Naive thymus-derived CD8-positive, alpha-beta T cell (primary cell): ENCODE data around the gene H6PD. TPM values are rescaled to one million over a fixed set of nuclear protein-coding genes. Genes with fewer than 3 reads are reported as not detected.
A peak's percentile ranks its signal among the peaks of the same experiment; 100 is the strongest.

ENCODE experiments used
- ATAC-seq, 2 donors: fragments of 150-1000 bp; cut with Tn5 transposase in 1 of 2; sonication (Bioruptor Pico), chemical (Tn5 transposase) in 1 of 2; 1 replicate in 1 of 2; 2 replicates in 1 of 2; pipeline ENCODE4 v1.10.0; 2021; ENCODE audit warnings: mild to moderate bottlenecking in 2 of 2, moderate library complexity in 2 of 2
- POLR2A ChIA-PET: fragments of 350-600 bp; sonication (Branson Sonifier 250); formaldehyde crosslinking; loops from one replicate; lab custom pipeline; 2021; ENCODE audit warnings: antibody characterized with exemption; lab: Charles Lee
- DNase-seq, 10 donors: peaks; one replicate each; pipeline versions ENCODE4 v3.0.0 to v3.0.0-alpha.2; 2020 to 2022
- H3K27ac Mint-ChIP-seq, 10 donors: one replicate each; pipeline ENCODE4 v1.8.0; 2020 to 2022; ENCODE audit warnings: mild to moderate bottlenecking in 10 of 10, mixed read lengths in 10 of 10, moderate library complexity in 4 of 10, inconsistent platforms in 1 of 10
- H3K27me3 Mint-ChIP-seq, 5 donors: one replicate each; pipeline ENCODE4 v1.8.0; 2021 to 2022; ENCODE audit warnings: mixed read lengths in 5 of 5
- H3K36me3 Mint-ChIP-seq, 3 donors: one replicate each; pipeline ENCODE4 v1.8.0; 2020 to 2022; ENCODE audit warnings: mixed read lengths in 3 of 3, mild to moderate bottlenecking in 2 of 3, inconsistent platforms in 1 of 3
- H3K4me1 Mint-ChIP-seq, 4 donors: one replicate each; pipeline ENCODE4 v1.8.0; 2021 to 2022; ENCODE audit warnings: mixed read lengths in 4 of 4
- H3K4me3 Mint-ChIP-seq, 10 donors: one replicate each; pipeline ENCODE4 v1.8.0; 2020 to 2022; ENCODE audit warnings: mild to moderate bottlenecking in 10 of 10, mixed read lengths in 10 of 10, moderate library complexity in 6 of 10, inconsistent platforms in 1 of 10
- H3K9me3 Mint-ChIP-seq, 9 donors: one replicate each; pipeline ENCODE4 v1.8.0; 2020 to 2022; ENCODE audit warnings: mixed read lengths in 9 of 9, mild to moderate bottlenecking in 3 of 9, inconsistent platforms in 1 of 9, moderate library complexity in 1 of 9
- polyA plus RNA-seq, 3 donors: library from polyadenylated mRNA; unstranded; fragments of 300-500 nt; fragmentation: Illumina TruSeq; gene quantifications; one replicate each; pipeline ENCODE4 v1.2.3, GENCODE V29; 2021
- total RNA-seq, 8 experiments: library from RNA in 2 of 8; stranded (reverse) in 2 of 8; gene quantifications; one replicate each; pipeline ENCODE4 v1.2.3 and lab custom pipeline; 2021 to 2026

H6PD gene
- total and polyA plus RNA-seq, 5 experiments from 2014 or later, result 8.5 to 18.9 (median 14.9) TPM

DNA sequence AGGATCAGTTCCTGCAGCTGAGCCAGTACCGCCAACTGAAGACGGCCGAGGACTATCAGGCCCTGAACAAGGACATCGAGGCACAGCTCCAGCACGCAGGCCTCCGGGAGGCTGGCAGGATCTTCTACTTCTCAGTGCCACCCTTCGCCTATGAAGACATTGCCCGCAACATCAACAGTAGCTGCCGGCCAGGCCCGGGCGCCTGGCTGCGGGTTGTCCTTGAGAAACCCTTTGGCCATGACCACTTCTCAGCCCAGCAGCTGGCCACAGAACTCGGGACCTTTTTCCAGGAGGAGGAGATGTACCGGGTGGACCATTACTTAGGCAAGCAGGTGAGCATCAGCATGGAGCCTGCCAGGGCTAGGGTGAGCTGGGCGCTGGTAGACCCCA is 10.7 kb downstream of the H6PD start:
- Mint-ChIP-seq H3K36me3 (peaks cover 0 to 34% (median 6%) of the 10 kb centered on the region in 3 donors), H3K27ac (peak overlapping the region in 1 of 10 donors; percentile 57), H3K4me1 (peaks cover 19 to 43% (median 36%) of the 10 kb centered on the region in 4 donors), H3K9me3 (no peaks in the 10 kb centered on the region), H3K4me3 (no peak overlapping the region), H3K27me3 (no peaks in the 10 kb centered on the region)
- POLR2A ChIA-PET, result interaction anchor here (1.5 kb wide), 1 partner anchor 11 kb away, joined by 3 read pairs; the partner anchor contains the start of gene H6PD
- DNase-seq (peak in 1 of 10 donors; percentile 45), ATAC-seq (no peak)

DNA sequence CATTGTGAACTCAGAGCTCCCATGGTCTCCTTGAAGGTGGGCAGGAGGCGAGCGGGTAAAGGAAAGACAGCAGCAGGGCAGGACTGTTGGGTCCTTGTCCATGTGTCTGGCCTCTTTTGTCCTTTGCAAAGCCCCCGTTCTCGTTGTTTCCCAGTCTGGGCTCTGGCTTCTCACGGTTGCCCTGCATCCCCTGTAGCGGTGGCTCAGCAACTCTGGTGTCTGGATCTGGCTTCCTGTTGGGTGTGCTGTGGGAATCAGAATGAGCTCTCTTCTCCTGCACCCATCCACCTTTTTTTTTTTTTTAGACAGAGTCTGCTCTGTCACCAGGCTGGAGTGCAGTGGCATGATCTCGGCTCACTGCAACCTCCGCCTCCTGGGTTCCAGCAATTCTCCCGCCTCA is 11.1 kb downstream of the H6PD start:
- Mint-ChIP-seq H3K27me3 (no peaks in the 10 kb centered on the region), H3K9me3 (no peaks in the 10 kb centered on the region), H3K4me1 (peaks cover 17 to 39% (median 32%) of the 10 kb centered on the region in 4 donors), H3K27ac (no peak overlapping the region), H3K4me3 (peak overlapping the region in 1 of 10 donors; percentile 15), H3K36me3 (peaks cover 0 to 34% (median 6%) of the 10 kb centered on the region in 3 donors)
- DNase-seq (no peak), ATAC-seq (no peak)
- POLR2A ChIA-PET, result interaction anchor here (1.5 kb wide), 1 partner anchor 11 kb away, joined by 3 read pairs; the partner anchor contains the start of gene H6PD

DNA sequence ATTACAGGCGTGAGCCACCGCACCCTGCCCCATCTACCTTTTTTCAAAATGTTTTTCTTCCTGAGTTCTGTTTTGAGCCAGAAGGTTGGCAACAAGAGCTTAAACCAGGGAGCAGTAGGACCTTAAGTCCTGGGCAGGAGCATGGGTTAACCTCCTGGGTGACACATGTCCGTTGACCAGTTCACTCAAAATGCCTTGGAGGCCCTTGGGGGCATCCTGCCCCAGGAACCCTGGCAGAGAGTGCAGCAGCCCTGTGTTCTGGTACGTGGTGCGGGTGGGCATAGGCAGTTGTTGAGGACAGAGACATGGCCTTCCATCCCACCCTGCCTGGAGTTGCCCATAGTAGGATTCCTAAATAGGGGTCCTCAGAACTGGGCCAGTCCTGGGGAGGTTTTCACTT is 11.6 kb downstream of the H6PD start:
- no peak overlapping the region for H3K27ac Mint-ChIP-seq
- peaks cover 17 to 37% (median 29%) of the 10 kb centered on the region in 4 donors for H3K4me1 Mint-ChIP-seq
- DNase-seq (peak in 1 of 10 donors; percentile 26), ATAC-seq (no peak)
- no peaks in the 10 kb centered on the region for H3K9me3 Mint-ChIP-seq
- POLR2A ChIA-PET, result no interaction called here
- peaks cover 0 to 34% (median 6%) of the 10 kb centered on the region in 3 donors for H3K36me3 Mint-ChIP-seq
- no peaks in the 10 kb centered on the region for H3K27me3 Mint-ChIP-seq
- H3K4me3 Mint-ChIP-seq, result no peak overlapping the region

DNA sequence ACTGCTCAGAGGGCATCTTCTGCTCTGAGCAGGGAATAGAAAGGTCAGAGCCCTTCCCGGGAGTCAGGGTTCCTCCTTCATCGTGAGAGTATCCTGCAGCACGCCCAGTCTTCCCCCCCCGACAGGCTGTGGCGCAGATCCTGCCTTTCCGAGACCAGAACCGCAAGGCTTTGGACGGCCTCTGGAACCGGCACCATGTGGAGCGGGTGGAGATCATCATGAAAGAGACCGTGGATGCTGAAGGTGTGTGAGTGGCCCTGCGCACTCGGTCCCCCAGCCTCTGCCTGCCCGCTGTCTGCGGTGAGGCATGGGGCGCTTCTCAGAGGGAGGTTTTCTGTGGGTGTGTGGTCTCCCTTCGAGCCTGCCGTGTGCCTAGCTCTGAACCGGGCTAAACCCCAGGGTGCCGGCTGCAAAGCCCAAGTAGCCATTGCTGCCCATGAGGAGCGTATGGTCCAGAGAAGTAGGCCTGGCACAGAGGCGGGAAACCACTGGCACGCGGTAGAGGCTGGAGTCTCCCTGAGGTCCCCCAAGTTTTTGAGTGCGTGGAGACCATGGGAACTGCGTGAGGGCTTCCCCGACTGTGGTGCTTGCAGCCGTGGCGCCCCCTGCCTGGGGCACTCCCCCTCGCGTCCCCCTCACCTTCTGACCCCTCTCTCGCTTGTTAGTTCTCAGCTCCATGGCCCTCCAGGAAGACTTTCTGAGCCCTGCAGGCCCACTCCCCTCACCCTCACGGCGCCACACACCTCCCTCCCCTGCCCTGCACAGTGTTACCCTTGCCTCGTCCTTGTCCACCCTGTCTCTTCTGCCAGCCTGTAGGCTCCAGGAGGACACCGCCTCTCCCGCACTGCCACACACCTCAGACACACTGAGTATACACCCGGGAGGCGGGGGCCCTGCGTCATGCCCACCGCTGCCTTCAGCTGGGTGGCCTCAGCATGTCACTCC is 12.5 kb downstream of the H6PD start:
- Mint-ChIP-seq H3K9me3 (no peaks in the 10 kb centered on the region), H3K27ac (no peak overlapping the region), H3K4me3 (no peak overlapping the region), H3K36me3 (peaks cover 0 to 37% (median 3%) of the 10 kb centered on the region in 3 donors), H3K27me3 (no peaks in the 10 kb centered on the region), H3K4me1 (peaks cover 16 to 34% (median 24%) of the 10 kb centered on the region in 4 donors)
- DNase-seq (peak in 1 of 10 donors; percentile 55), ATAC-seq (no peak)
- POLR2A ChIA-PET, result interaction anchor here (0.6 kb wide), 1 partner anchor 377 kb away, joined by 6 read pairs; no protein-coding TSS in a partner anchor

DNA sequence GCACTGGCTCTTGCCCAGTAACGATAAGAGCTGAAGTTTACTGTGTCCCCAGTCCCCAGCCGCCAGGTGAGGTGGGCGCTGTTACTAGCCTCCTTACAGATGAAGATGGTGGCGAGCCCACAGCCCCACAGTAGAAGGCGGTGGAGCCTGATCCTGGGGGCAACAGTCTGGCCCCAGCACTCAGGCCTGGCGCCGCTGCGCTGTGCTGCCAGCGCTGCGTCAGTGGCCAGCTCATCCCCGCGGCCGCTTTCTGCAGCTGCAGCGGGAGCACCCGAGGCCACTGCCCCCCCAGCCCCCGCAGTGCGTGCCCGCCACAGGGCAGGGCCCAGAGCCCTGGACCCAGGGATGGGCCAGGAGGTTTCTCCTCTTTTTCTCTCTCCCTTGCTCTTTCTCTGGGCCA is 13.3 kb downstream of the H6PD start:
- Mint-ChIP-seq H3K27me3 (no peaks in the 10 kb centered on the region), H3K4me3 (no peak overlapping the region), H3K27ac (no peak overlapping the region), H3K36me3 (peaks cover 0 to 38% (median 2%) of the 10 kb centered on the region in 3 donors), H3K4me1 (peaks cover 14 to 26% (median 21%) of the 10 kb centered on the region in 4 donors), H3K9me3 (no peaks in the 10 kb centered on the region)
- no peak for ATAC-seq
- DNase-seq, result peak in 1 of 10 donors; percentile 3
- POLR2A ChIA-PET, result no interaction called here

DNA sequence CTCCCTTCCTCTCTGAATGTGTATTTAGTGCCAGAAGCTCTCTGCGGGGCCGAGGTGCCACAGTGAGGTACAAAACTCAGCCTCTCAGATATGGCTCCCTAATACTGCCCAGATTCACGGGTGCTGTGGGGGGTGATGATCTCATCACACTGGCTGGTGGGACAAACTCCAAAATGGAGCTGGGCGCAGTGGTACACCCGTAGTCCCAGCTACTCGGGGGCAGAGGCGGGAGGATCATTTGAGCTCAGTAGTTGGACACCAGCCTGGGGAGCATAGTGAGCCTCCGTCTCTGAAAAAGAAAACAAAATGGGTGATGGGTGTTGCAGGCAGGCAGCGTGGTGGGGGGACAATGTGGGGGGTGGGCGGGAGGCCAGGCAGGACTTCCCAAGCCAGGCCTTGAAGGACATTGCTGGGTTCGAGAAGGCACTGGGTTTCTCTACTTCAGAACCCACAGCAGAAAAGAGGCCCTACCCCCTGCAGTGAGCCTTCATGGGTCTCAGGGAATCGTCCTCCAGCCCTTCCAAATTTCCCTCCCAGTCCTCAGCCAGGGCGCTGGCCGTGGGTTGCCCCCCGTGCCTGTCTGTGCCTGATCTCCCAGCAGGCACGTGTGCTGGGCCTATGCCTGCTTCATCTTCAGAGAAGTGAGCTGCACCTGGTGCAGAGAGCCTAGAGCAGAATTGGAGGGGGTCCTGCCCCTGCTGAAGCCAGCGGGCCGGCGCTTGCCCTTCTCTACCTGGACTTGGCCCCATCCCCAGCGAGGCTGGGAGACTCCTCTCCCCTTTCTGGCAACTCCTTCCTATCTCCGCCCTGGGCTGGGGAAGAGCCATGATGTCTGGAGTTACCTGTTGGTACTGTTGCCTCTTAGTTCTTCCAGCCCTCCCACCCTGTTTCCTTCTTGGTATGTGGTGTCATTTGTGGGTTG is 14.0 kb downstream of the H6PD start:
- POLR2A ChIA-PET, result interaction anchor here (1.6 kb wide), 1 partner anchor 14 kb away, joined by 3 read pairs; the partner anchor contains the start of gene H6PD
- no peaks in the 10 kb centered on the region for H3K9me3 Mint-ChIP-seq
- DNase-seq (peak in 1 of 10 donors; percentile 51), ATAC-seq (no peak)
- H3K27me3 Mint-ChIP-seq, result no peaks in the 10 kb centered on the region
- H3K27ac Mint-ChIP-seq, result peak overlapping the region in 1 of 10 donors; percentile 54
- peaks cover 12 to 27% (median 17%) of the 10 kb centered on the region in 4 donors for H3K4me1 Mint-ChIP-seq
- H3K4me3 Mint-ChIP-seq, result no peak overlapping the region
- peaks cover 0 to 41% (median 2%) of the 10 kb centered on the region in 3 donors for H3K36me3 Mint-ChIP-seq

DNA sequence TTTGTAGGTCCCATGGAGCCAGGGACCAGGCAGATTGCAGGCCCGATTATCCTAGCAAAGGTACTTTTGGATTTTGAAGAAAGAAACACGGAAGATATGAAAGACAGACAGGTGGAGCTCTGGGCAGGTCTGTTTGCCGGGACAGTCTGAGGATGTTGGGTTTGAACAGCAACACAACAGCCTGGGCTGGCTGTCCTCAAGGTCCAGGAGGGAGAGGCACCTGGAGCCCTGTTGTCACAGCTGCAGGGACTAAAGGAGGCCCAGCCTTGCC is 14.6 kb downstream of the H6PD start:
- ATAC-seq, result no peak
- POLR2A ChIA-PET, result interaction anchor here (1.6 kb wide), 1 partner anchor 15 kb away, joined by 3 read pairs; the partner anchor contains the start of gene H6PD
- peaks cover 0 to 44% (median 2%) of the 10 kb centered on the region in 3 donors for H3K36me3 Mint-ChIP-seq
- H3K9me3 Mint-ChIP-seq, result no peaks in the 10 kb centered on the region
- DNase-seq, result no peak
- H3K4me1 Mint-ChIP-seq, result peaks cover 12 to 28% (median 18%) of the 10 kb centered on the region in 4 donors
- H3K27me3 Mint-ChIP-seq, result no peaks in the 10 kb centered on the region
- H3K27ac Mint-ChIP-seq, result peak overlapping the region in 1 of 10 donors; percentile 54
- H3K4me3 Mint-ChIP-seq, result no peak overlapping the region

DNA sequence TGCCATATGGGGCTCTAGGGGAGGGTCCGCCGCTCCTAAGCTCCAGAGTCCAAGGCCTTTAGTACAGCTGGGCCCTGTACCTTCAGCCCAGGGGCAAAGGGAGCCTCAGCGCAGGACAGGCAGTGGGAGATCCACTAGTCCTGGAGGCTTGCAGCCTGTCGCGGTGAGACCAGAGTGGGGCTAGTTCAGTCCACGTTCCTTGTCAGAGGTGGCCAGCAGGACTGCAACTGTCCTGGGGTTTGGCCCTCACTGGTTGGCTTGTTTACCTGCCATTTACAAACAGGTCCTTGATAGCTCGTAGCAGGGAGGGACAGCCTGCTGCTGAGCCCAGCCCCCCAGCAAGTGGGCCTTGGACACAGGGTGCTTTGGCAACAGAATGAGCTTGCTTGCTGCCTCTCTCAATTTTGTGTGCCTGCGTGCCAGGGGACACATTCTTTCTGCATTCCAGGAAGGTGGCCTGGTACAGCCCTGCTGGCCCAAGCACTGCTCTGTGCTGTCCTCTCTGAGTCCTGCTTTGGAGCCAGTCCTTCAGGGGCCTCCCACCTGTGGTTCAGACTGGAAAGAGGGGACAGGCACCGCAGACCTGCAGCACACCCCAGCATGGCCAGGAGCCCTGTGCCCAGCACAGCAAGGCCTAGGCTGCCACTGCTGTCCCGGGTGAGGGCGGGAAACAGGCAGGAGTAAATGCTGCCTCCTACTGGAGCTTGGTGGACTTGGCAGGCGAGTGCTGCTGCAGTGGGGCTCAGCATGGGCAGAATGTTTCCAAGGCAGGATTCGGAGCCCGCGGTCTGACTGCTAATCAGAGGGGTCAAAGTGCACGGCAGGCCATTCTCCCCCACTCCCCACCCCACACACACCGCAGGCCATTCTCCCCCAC is 15.2 kb downstream of the H6PD start:
- Mint-ChIP-seq H3K4me3 (no peak overlapping the region), H3K27ac (no peak overlapping the region), H3K4me1 (peaks cover 12 to 27% (median 17%) of the 10 kb centered on the region in 4 donors), H3K9me3 (no peaks in the 10 kb centered on the region), H3K36me3 (peaks cover 0 to 44% (median 2%) of the 10 kb centered on the region in 3 donors), H3K27me3 (no peaks in the 10 kb centered on the region)
- DNase-seq (peak in 1 of 10 donors; percentile 17), ATAC-seq (peak in 1 of 2 donors; percentile 35)
- POLR2A ChIA-PET, result interaction anchor here (1.6 kb wide), 1 partner anchor 15 kb away, joined by 3 read pairs; the partner anchor contains the start of gene H6PD

DNA sequence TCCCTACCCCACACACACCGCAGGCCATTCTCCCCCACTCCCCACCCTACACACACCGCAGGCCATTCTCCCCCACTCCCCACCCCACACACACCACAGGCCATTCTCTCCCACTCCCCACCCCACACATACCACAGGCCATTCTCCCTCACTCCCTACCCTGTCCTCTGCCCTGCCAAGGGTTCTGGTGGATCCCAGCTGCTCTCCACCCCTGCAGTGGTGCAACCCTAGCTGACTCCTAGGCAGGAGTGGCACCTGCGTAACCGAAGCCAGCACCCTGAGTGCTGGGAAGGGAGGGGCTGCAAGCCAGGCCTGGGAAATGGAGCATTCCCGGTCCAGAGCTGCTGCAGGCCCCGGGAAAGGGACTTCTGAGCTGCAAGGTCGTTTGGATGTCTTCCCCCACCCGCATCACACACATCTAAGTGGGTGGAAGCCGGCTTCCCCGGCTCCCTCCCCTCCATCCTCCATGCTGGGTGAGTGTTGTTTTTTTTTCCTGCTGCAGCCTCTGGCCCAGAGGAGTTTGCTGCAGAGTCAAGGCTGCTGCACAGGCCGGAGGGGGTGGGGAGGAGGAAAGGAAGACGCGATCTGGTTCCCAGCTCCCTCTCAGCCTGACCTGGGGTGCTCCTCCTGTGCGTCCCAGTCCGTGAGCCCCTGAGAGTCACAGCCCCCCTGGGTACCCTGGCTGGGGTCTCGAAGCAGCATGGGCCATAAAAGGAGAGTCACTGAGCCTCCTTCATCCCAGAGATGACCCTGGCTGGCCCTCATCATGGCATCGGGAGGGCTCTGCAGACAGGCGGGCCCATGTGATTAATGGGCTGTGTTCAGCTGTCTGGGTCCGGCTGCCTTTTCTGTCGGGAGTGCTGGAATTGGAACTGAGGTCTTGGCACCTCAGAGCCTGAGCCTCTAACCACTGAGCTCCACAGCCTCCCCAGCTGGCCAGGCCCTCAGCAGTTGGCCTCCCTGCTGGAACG is 16.1 kb downstream of the H6PD start:
- Mint-ChIP-seq H3K4me1 (peaks cover 12 to 25% (median 17%) of the 10 kb centered on the region in 4 donors), H3K36me3 (peaks cover 0 to 40% (median 2%) of the 10 kb centered on the region in 3 donors), H3K9me3 (no peaks in the 10 kb centered on the region), H3K4me3 (no peak overlapping the region), H3K27ac (no peak overlapping the region), H3K27me3 (no peaks in the 10 kb centered on the region)
- POLR2A ChIA-PET, result interaction anchor here (0.6 to 1.6 kb wide), 2 partner anchors 16 to 18 kb away, joined by 3 to 5 read pairs; partner anchors contain the start of gene H6PD
- DNase-seq, result peak in 1 of 10 donors; percentile 58
- no peak for ATAC-seq

DNA sequence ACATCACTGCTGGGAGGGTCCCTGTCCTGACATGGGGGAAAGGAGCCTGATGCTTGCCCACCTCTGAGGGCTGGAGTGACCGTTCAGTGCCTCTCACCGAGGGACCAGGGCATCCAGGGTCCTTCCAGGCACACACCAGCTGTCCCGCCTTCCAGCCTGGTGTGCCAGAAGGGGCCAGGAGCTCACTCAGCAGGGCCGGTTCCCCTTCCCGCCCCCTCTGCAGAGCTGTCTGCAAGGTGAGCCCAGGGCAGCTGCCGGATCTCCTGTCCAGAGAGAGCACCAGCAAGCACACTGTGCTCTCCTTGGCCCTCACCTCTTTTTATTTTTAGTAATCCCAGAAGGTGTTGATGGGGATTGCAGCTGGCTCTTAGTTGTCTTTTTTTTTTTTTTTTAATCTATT is 16.9 kb downstream of the H6PD start:
- DNase-seq (peak in 1 of 10 donors; percentile 50), ATAC-seq (no peak)
- no peaks in the 10 kb centered on the region for H3K9me3 Mint-ChIP-seq
- H3K27me3 Mint-ChIP-seq, result no peaks in the 10 kb centered on the region
- H3K27ac Mint-ChIP-seq, result no peak overlapping the region
- POLR2A ChIA-PET, result interaction anchor here (0.6 kb wide), 1 partner anchor 17 kb away, joined by 5 read pairs; no protein-coding TSS in a partner anchor
- H3K4me1 Mint-ChIP-seq, result peaks cover 12 to 21% (median 16%) of the 10 kb centered on the region in 4 donors
- H3K4me3 Mint-ChIP-seq, result no peak overlapping the region
- peaks cover 0 to 35% (median 2%) of the 10 kb centered on the region in 3 donors for H3K36me3 Mint-ChIP-seq
